ENCODE results near the gene UBA3. TPM values are rescaled to one million over a fixed set of nuclear protein-coding genes. Genes with fewer than 3 reads are reported as not detected.

UBA3 gene
- total RNA-seq, 1 experiment from 2014 or later, result 67.2 TPM

GRCh38 chr3:69110941-69111546 is 30.9 kb upstream of the UBA3 start:
- peak overlapping the region in 1 of 3 experiments; percentile 69; a peak in 3 of 7 replicates for H3K27ac Mint-ChIP-seq
- Histone ChIP-seq H3K4me2 (ENCODE audit: insufficient read depth, insufficient read length, low read length) (no peak overlapping the region), H4K20me1 (ENCODE audit: control insufficient read depth, insufficient read depth, insufficient read length) (no peaks in the 10 kb centered on the region), H3K4me1 (ENCODE audit: insufficient read depth, low read length) (peaks cover 4% of the 10 kb centered on the region), H4K91ac (ENCODE audit: insufficient read length, low read depth, low read length) (no peak overlapping the region), H2AK5ac (ENCODE audit: insufficient read length, low read length) (no peak overlapping the region), H3K9ac (ENCODE audit: extremely low read depth, insufficient read length, low read length) (no peak overlapping the region), H2BK5ac (ENCODE audit: insufficient read length, low read length) (no peak overlapping the region), H2BK20ac (ENCODE audit: low read depth, low read length, poor library complexity, severe bottlenecking) (no peak overlapping the region), H2BK15ac (ENCODE audit: low read depth, low read length) (no peak overlapping the region), H3K56ac (ENCODE audit: insufficient read length, low read depth, low read length) (no peak overlapping the region), H3K27me3 (ENCODE audit: insufficient read depth, low read length) (no peaks in the 10 kb centered on the region), H3K4ac (ENCODE audit: low read depth, low read length) (no peak overlapping the region), H3K14ac (ENCODE audit: insufficient read depth, low read length) (no peak overlapping the region), H3T11ph (ENCODE audit: low read length) (no peak overlapping the region), H3K27ac (ENCODE audit: insufficient read length, low read depth, low read length) (no peak overlapping the region), H4K5ac (ENCODE audit: insufficient read length, low read depth, low read length) (no peak overlapping the region), H2BK120ac (ENCODE audit: low read depth, low read length, poor library complexity, severe bottlenecking) (no peak overlapping the region), H3K18ac (ENCODE audit: insufficient read length, low read depth, low read length) (peak overlapping the region; percentile 64), H3K23ac (ENCODE audit: insufficient read length, low read depth, low read length) (no peak overlapping the region), H2BK12ac (ENCODE audit: insufficient read length, low read depth, low read length) (peak overlapping the region; percentile 88), H3K23me2 (ENCODE audit: insufficient read length, low read depth, low read length, poor library complexity, severe bottlenecking) (no peaks in the 10 kb centered on the region), H3K79me1 (ENCODE audit: insufficient read depth, low read depth, low read length, poor library complexity, severe bottlenecking) (no peaks in the 10 kb centered on the region), H3K9me3 (ENCODE audit: control insufficient read depth, low read depth, low read length) (no peaks in the 10 kb centered on the region), H3K79me2 (ENCODE audit: insufficient read depth, low read length) (no peaks in the 10 kb centered on the region), H4K8ac (replicated peaks; ENCODE audit: insufficient read length, low read depth, low read length) (no peak overlapping the region), H2AFZ (ENCODE audit: low read length) (no peak overlapping the region)
- H3K27me3 Mint-ChIP-seq (ENCODE audit: low read depth), result no peaks in the 10 kb centered on the region
- H3K9me3 Mint-ChIP-seq, result no peaks in the 10 kb centered on the region
- H3K4me1 Mint-ChIP-seq, result peaks cover 6% of the 10 kb centered on the region in 2 experiments
- WGBS (ENCODE audit: extremely low coverage, insufficient read length, low lambda C conversion rate), result no CpG with 5 or more reads among the region's 1 CpG
- TF ChIP-seq, protein P1, sequence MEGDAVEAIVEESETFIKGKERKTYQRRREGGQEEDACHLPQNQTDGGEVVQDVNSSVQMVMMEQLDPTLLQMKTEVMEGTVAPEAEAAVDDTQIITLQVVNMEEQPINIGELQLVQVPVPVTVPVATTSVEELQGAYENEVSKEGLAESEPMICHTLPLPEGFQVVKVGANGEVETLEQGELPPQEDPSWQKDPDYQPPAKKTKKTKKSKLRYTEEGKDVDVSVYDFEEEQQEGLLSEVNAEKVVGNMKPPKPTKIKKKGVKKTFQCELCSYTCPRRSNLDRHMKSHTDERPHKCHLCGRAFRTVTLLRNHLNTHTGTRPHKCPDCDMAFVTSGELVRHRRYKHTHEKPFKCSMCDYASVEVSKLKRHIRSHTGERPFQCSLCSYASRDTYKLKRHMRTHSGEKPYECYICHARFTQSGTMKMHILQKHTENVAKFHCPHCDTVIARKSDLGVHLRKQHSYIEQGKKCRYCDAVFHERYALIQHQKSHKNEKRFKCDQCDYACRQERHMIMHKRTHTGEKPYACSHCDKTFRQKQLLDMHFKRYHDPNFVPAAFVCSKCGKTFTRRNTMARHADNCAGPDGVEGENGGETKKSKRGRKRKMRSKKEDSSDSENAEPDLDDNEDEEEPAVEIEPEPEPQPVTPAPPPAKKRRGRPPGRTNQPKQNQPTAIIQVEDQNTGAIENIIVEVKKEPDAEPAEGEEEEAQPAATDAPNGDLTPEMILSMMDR (conservative IDR thresholded peaks at IDR 0.05), result no peak
- DNase-seq, result no peak
- no peaks in the 10 kb centered on the region for H3K36me3 Mint-ChIP-seq (ENCODE audit: insufficient read depth in 1 of 3, low read depth in 3 of 3)
- no peak overlapping the region for H3K4me3 Mint-ChIP-seq
